ENCODE data around the gene GNRH2.
"Not testable (repeated sequence)": the region's sequence is repeated elsewhere in the genome, so short reads cannot be mapped to it uniquely, and the experiment has no call there.

The GNRH2 gene

DNA sequence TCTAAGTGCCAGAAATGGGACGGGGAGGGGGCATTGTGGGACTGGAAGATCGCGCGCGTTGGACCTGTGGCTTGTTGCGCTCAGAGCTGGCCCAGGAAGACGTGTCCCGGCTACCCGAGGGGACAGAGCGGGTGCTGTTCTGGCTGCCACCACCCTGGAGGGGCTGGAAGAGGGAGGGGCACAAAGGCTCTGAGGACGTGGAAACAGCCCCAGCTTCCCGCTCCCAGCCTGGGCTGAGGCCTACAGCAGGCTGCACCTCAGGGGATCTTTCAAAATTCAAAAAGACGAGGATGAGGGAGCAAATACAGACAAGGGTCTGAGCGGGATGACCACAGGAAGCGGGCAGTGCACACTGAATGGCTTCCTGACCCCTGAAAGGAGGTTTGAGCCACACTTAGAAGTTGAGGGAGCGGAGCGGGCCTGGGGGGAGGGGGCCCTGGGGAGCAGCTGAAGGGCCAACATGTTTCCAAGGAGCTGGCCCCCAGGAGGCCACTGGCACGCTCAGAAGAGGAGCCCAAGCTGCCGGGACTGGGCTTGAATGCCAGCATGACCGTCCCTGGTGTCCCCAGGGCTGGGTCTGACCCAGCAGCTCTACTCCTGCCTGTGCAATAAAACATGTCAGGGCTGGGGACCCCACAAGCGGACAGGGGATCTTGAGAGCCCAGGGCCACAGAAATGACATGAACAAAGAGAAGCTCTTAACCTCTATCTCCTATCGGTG lies 29.3 kb downstream of the GNRH2 start:
- no peak for DNase-seq (ENCODE audit: low spot score)
- no peak for FAIRE-seq

GRCh38 chr20:3073251-3073643 lies 29.8 kb downstream of the GNRH2 start:
- not testable (repeated sequence) for DNase-seq (ENCODE audit: low spot score); FAIRE-seq

DNA sequence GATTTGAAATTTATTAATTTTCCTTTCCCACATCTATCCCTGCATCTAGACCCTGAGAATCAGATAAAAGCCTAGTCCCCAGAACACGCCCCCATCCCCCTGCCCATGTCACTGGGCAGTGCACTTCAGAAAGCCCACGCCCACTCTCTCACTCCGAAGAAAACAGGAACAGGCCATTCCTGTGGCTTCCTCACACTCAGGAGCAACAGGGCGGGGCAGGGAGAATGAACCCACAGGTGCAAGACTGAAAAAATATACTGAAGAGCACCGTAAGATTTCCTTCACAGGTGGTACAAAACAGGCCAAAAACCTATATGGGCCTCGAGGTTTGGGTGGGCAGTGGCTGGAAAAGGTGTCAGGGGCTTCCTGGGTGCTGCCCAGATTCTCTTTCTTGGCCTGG lies 31.4 kb downstream of the GNRH2 start:
- FAIRE-seq (no peak), DNase-seq (ENCODE audit: low spot score) (no peak)

DNA sequence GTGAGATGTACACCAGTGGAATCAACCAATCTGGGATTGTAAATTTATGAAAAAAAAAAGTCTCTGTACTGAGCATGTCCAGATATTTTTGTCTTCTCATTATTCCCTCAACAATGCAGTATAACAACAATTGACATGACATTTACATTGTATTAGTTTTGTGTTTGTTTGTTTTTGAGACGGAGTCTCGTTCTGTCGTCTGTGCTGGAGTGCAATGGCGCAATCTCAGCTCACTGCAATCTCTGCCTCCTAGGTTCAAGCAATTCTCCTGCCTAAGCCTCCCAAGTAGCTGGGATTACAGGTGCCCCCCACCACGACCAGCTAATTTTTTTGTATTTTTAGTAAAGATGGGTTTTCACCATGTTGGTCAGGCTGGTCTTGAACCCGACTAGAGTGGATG lies 31.9 kb downstream of the GNRH2 start:
- FAIRE-seq, result not testable (repeated sequence)

DNA sequence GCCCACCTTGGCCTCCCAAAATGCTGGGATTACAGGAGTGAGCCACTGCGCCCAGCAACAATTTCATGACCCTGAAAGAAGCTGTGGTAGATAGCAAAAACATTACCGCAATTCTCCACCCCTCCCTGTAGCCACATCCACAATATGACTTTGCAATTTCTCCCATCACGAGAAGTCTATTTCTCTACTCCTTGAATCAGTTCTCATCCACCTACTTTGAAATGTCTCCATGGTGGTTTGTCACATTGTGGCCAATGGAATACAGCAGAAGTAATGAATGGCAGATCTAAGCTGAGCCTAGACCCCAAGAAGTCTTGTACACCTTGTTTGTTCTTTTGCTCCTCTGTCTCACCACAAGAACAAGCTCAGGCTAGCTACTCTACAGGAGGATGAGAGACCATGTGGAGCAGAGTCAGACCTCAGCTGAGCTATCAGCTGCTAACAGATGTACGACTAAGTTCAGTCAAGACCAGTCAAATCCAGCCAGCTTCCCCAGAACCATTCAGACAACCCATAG lies 34.3 kb downstream of the GNRH2 start:
- no peak for DNase-seq (ENCODE audit: low spot score)
- FAIRE-seq, result no peak

More for the DNA sequence above, 31.9 kb downstream of the GNRH2 start:
- DNase-seq (ENCODE audit: low spot score), result not testable (repeated sequence)

DNA sequence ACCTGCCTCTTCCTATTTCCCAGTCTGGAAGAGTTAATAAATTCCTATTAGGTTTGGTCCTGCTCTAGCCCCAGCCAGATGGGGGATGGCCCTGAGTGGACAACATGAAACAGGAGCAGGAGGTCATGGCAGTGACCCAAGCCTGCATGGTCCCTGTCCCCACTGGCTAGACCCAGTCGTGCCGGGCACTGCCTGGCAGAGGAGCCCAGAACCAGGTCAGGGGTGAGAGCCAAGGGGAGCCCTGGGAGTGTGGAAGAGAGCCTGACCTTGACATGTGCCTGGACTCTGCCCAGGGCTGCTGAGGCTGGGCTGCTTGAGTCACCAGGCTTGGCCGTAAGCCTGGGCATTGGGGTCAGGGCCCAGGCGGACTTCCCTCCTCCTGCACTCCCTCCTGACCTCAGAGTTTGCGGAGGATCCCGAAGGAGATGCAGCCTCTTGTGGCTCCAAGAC lies 37.5 kb downstream of the GNRH2 start:
- FAIRE-seq (no peak), DNase-seq (ENCODE audit: low spot score) (no peak)

DNA sequence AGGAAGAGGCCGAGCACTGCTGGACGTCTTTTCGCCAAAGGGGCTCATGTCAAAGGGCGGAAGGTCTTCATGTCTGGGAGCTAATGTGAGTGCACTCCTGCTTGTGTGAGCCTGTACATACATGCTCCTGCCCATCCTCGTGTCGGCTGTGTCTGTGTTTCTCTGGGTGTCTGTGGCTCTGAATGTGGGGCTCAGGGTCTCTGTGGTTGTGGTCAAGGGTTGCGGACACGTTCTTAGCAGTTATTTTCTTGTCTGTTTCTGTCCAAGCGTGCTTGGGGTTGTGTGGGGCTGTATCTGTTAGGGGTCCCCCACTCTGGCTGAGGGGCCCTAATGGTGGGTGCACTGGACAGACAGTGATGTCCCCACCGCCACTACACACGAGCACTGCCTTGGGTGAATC lies 38.2 kb downstream of the GNRH2 start:
- FAIRE-seq (no peak), DNase-seq (ENCODE audit: low spot score) (no peak)

GRCh38 chr20:3082306-3082951 lies 39.0 kb downstream of the GNRH2 start:
- FAIRE-seq (no peak), DNase-seq (ENCODE audit: low spot score) (no peak)

- DNase-seq (ENCODE audit: low spot score) (no peak), FAIRE-seq (no peak)
Measured at GRCh38 chr20:3082955-3083952, 39.8 kb downstream of the GNRH2 start.

DNA sequence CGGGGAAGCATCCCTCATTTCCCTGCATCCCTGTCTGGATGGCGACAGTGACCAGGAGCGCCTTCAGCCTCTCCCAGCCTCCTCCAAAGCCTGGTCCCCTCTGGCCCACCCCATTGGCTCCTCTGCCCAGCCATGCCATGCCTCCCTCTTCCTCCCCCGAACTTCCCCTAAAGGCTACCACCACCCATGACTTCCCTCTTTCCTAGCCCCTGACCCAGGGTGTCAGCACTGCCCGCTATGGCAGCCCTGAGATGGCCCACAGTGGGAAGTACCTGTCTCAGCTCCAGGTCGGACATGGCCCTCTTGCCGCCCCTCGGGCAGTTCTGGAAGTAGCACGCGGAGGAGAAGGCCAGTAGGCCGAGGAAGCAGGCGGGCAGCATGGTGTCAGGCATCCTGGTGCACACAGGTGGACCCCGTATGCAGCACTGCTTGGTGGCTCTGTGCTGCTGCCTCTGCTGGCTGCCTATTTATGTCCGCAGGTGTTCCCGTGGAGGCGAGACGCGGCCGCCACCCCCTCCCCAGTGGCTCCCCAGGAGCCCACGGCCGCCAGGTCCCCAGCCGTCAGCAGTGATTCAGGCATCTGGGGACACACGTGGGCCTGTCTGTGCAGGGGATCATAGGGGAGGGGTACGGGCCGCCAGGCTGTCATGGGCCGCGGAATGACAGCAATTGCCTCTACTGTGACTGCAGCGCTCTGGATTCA lies 41.0 kb downstream of the GNRH2 start, which contains the start of gene AVP:
AVP (minus strand) TSS at position 442 of the 703 bp plus-strand sequence; CDS start at position 392, 50 bp downstream.
- no peak for FAIRE-seq
- DNase-seq (ENCODE audit: low spot score), result no peak

DNA sequence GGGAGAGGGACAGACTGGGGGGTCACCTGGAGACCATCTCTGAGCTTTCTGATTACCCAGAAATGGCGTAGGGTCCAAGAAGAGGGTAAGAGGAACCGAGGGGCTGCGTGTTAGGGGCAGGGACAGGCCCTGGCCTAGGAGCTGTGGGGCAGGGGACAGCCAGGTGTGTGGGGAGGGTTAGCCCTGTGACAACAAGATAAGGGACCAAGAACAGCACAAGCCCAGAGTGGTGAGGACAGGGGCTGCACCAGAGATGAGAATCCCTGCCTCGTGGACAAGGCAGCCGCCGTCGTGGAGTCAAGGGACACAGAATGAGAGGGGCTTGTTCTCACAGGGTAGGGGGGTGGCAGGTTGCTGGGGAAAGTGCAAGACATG lies 41.6 kb downstream of the GNRH2 start:
- no peak for FAIRE-seq
- DNase-seq (ENCODE audit: low spot score), result no peak

- DNase-seq (ENCODE audit: low spot score), result no peak
- no peak for FAIRE-seq
Measured at GRCh38 chr20:3085571-3086072, 42.2 kb downstream of the GNRH2 start.

GRCh38 chr20:3088031-3088430 lies 44.6 kb downstream of the GNRH2 start:
- FAIRE-seq, result no peak
- no peak for DNase-seq (ENCODE audit: low spot score)

DNA sequence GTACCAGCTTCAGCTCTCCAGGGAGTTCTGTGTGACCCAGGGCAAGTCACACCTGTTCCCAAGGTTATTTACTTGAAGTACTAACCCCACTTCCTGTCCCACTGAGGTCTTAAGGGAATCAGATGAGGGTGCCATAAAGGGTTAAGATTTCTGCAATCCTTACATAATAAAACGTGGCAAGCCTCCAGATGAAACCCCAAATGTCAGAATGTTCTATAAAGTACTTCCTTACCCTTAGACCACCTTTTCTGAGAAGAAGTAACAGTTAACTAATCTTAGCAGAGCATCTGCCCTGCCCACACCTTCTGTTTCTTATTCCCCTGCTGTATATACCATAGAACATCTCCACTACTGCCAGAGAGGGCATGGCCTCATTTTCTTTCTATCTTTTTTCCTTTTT lies 47.1 kb downstream of the GNRH2 start:
- DNase-seq (ENCODE audit: low spot score) (no peak), FAIRE-seq (no peak)

DNA sequence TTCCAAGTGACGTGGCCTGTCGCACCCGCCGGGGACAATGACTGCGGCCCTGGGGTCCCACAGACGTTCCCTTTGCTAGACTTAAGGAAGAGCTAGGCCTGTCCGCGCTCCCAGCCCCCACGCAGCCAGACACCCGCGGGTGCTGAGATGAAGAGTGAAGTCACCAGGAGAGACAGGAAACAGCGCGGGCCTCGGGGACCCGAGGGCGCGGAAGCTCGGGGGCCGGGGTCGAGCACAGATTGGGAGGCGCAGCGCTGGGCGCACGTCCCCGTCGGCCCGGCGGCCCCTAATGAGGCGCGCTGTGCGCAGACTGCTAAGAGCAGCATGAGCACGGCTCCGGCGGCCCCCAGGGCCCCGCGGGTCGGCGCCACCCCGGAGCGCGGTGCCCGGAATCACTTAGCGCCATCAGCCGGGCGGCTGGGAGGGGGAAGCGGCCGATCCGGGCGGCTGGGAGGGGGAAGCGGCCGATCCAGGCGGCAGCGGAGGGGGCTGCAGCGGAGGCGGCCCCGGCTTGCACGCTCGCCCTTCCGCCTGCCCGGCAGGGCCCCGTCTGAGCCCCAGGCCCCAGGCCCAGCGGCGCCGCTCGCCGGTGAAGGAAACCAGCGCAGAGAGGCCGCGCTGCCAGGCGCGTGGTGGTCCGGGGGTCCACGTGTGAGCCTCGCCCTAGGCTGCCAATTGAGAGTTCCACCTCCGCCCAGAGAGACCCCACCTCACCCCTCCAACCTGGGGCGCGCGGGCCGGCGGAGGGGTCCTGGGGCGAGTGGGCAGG lies 49.4 kb downstream of the GNRH2 start:
- no peak for DNase-seq (ENCODE audit: low spot score)
- FAIRE-seq, result no peak

DNA sequence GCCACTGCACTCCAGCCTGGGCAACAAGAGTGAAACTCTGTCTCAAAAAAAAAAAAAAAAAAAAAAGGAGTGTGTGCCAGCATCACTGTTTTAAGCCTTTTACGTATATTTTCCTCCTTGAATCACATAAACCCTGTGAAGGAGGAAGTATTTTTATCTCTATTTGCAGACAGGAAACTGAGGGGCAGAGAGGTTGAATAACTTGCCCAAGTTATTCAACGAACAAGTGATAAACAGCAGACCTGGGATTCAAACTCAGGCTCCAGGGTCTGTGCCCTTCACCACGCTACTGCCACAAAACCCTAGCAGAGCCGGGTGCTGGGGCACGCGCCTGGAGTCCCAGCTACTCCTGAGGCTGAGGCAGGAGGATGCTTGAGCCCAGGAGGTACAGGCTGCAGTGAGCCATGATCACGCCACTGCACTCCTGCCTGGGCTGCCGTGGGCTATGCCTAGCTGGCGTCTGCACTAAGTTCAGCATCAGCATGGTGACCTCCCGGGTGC lies 50.5 kb downstream of the GNRH2 start:
- FAIRE-seq (no peak), DNase-seq (ENCODE audit: low spot score) (no peak)

- FAIRE-seq (no peak), DNase-seq (ENCODE audit: low spot score) (no peak)
Measured at GRCh38 chr20:3094848-3095629, 51.6 kb downstream of the GNRH2 start.
